ENCODE results near the gene PRSS36.

The PRSS36 gene

DNA sequence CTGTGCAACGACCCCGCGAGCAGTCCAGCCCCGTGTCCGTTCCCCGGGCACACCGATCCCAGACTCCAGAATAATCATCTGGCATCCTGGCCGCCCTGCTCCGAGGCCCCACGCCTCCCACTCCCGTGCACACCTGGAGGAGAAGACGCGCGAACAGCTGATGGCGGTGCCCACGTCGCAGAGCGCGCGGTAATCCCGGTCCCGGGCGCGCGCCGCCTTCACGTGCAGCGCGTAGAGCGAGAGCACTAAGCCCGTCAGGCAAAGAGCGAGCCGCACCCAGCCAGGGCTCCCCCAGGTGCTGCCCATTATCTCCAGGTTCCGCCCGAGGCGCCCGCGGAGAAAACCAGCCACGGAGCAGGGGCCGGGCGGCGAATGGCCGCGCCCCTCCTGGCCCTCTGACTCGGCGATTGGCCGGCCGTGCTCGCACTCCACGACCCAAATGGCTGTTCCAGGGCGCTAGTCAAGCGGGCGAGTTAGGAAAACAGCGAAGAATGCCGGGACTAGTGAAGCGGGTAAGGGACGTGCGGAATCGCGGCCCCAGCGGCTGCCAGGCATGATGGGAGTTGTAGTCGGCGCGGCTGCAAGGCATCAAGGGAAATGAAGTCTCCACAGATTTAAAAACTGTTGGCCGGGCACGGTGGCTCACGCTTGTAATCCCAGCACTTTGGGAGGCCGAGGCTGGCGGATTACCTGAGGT lies 55.3 kb downstream of the PRSS36 start, which contains the start of gene VKORC1:
Gene VKORC1 (minus strand): TSS at position 374 of the 697 bp plus-strand sequence. CDS start 68 bp downstream, at position 306.
- peak within 1 kb of the TSS; percentile 84 for H3K27ac ChIP-seq
- TF ChIP-seq ZFX (IDR thresholded peaks at IDR 0.05) = no peak
- TF ChIP-seq, protein P1, sequence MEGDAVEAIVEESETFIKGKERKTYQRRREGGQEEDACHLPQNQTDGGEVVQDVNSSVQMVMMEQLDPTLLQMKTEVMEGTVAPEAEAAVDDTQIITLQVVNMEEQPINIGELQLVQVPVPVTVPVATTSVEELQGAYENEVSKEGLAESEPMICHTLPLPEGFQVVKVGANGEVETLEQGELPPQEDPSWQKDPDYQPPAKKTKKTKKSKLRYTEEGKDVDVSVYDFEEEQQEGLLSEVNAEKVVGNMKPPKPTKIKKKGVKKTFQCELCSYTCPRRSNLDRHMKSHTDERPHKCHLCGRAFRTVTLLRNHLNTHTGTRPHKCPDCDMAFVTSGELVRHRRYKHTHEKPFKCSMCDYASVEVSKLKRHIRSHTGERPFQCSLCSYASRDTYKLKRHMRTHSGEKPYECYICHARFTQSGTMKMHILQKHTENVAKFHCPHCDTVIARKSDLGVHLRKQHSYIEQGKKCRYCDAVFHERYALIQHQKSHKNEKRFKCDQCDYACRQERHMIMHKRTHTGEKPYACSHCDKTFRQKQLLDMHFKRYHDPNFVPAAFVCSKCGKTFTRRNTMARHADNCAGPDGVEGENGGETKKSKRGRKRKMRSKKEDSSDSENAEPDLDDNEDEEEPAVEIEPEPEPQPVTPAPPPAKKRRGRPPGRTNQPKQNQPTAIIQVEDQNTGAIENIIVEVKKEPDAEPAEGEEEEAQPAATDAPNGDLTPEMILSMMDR (conservative IDR thresholded peaks at IDR 0.05) = no peak

DNA sequence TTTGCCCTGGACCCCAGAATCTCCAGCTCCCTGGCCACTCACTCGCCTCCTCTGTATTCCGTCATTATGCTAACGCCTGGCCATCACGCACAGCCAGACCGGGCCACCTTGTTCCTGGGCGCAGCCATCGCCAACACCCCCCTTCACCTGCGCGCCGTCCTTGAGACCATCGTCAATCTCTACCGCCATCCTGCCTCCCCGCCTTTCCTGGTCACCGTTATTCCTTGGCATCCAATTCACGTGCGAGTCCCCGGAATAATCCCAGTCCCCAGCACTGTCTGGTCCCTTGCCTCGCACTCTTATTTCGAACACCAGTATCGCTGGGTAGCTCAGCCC lies 55.8 kb downstream of the PRSS36 start:
- no peak for TF ChIP-seq ZFX (IDR thresholded peaks at IDR 0.05)
- TF ChIP-seq, protein P1 (conservative IDR thresholded peaks at IDR 0.05) = no peak

GRCh38 chr16:31093132-31093703 lies 56.6 kb downstream of the PRSS36 start:
- peak overlapping the region; percentile 84 for H3K27ac ChIP-seq
- TF ChIP-seq, protein P1 (conservative IDR thresholded peaks at IDR 0.05) = no peak
- TF ChIP-seq ZFX (IDR thresholded peaks at IDR 0.05) = no peak

More for the DNA sequence above, 55.8 kb downstream of the PRSS36 start:
- H3K27ac ChIP-seq = peak overlapping the region; percentile 84

GRCh38 chr16:31092330-31092729 lies 57.5 kb downstream of the PRSS36 start:
- H3K27ac ChIP-seq = no peak overlapping the region; the same call in 1 of the 2 replicates

DNA sequence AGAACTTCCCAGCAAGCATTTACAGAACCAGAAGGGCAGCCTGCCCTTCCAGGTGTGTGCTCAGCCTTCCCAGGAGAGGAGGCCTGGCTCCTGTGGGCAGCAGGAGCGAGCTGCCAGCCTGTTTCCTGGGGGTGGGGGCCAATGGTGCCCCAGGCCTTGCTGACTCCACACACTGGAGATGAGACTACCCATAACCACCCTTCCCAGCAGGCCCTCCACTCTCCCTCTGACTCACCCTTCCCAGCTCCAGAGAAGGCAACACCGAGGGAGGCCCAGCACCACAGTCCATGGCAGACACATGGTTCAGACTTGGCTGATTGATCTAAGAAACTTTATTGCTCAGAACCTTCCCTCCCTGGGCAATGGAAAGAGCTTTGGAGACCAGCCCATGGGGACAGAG lies 59.3 kb downstream of the PRSS36 start:
- no peak overlapping the region for H3K27ac ChIP-seq
- no peak for TF ChIP-seq ZFX (IDR thresholded peaks at IDR 0.05)
- TF ChIP-seq, protein P1 (conservative IDR thresholded peaks at IDR 0.05) = no peak

More at GRCh38 chr16:31092330-31092729, 57.5 kb downstream of the PRSS36 start:
- TF ChIP-seq, protein P1 (conservative IDR thresholded peaks at IDR 0.05) = no peak

GRCh38 chr16:31089199-31089598 lies 60.7 kb downstream of the PRSS36 start:
- TF ChIP-seq, protein P1 (conservative IDR thresholded peaks at IDR 0.05) = no peak
- TF ChIP-seq ZFX (IDR thresholded peaks at IDR 0.05) = no peak
- H3K27ac ChIP-seq = no peak overlapping the region
